ENCODE measurements around the gene SEMA6D. TPM values are rescaled to one million over a fixed set of nuclear protein-coding genes. Genes with fewer than 3 reads are reported as not detected.

The SEMA6D gene
- total and polyA plus RNA-seq, 2 donors (not counting 3 experiments of a cell fraction or from before 2014, with no cell fraction given): 16.3 to 22.5 TPM

GRCh38 chr15:47820057-47820746 is 102.9 kb downstream of the SEMA6D start:
- no peak overlapping the region for H3K9ac ChIP-seq (replicated peaks; ENCODE audit: extremely low read depth, insufficient read depth, low read length)
- H3K4me3 ChIP-seq (replicated peaks in 1 of 3; ENCODE audit: insufficient read depth in 1 of 3, low read depth in 1 of 3, low read length in 3 of 3): no peak overlapping the region
- no peak overlapping the region for H3K27ac ChIP-seq (ENCODE audit: insufficient read depth, low read depth, low read length)
- H3K4me2 ChIP-seq (ENCODE audit: insufficient read depth, low read length): no peak overlapping the region
- ChIA-PET POLR2A (no interaction called here), CTCF (interaction anchor here (0.6 to 1.0 kb wide), 2 partner anchors 9 to 102 kb away, joined by 3 read pairs; no protein-coding TSS in a partner anchor)
- H2AFZ ChIP-seq (ENCODE audit: low read depth, low read length): no peak overlapping the region
- TF ChIP-seq POLR2A (IDR thresholded peaks at IDR 0.05; ENCODE audit: low read depth, low read length): no peak
- intact Hi-C loops (cut with micrococcal nuclease): no loop called here
- DNase-seq (ENCODE audit: low read depth, low spot score) (no peak), FAIRE-seq (no peak)
- H3K9me1 ChIP-seq (replicated peaks; ENCODE audit: control insufficient read depth, extremely low read depth, insufficient read depth, low read length): no peaks in the 10 kb centered on the region
- H3K36me3 ChIP-seq (ENCODE audit: control insufficient read depth in 2 of 2, extremely low read depth in 1 of 2, insufficient read depth in 2 of 2, low read length in 2 of 2): no peaks in the 10 kb centered on the region
- no peaks in the 10 kb centered on the region for H4K20me1 ChIP-seq (replicated peaks; ENCODE audit: control insufficient read depth, extremely low read depth, insufficient read depth, low read length)
- dilution Hi-C loops (cut with MboI; ENCODE audit: extremely low pct_ligation_motif_present, low sequenced_read_pairs): no loop called here
- H3K79me2 ChIP-seq (ENCODE audit: control insufficient read depth, insufficient read depth, low read length): no peaks in the 10 kb centered on the region
- no TSS peak for BruUV-seq (replicated peaks)
- H3K27me3 ChIP-seq (ENCODE audit: control insufficient read depth in 2 of 2, insufficient read depth in 2 of 2, low read length in 2 of 2): peaks cover 5 to 10% of the 10 kb centered on the region in 2 experiments
- H3K4me1 ChIP-seq (ENCODE audit: control insufficient read depth, extremely low read depth, insufficient read depth, low read length): no peaks in the 10 kb centered on the region
- no peaks in the 10 kb centered on the region for H3K9me3 ChIP-seq (replicated peaks; ENCODE audit: control insufficient read depth, insufficient read depth, low read length)

- Histone ChIP-seq H2AFZ (ENCODE audit: low read depth, low read length) (no peak overlapping the region), H3K27ac (ENCODE audit: insufficient read depth, low read depth, low read length) (no peak overlapping the region), H3K4me2 (ENCODE audit: insufficient read depth, low read length) (no peak overlapping the region), H3K4me3 (replicated peaks in 1 of 3; ENCODE audit: insufficient read depth in 1 of 3, low read depth in 1 of 3, low read length in 3 of 3) (no peak overlapping the region), H3K36me3 (ENCODE audit: control insufficient read depth in 2 of 2, extremely low read depth in 1 of 2, insufficient read depth in 2 of 2, low read length in 2 of 2) (no peaks in the 10 kb centered on the region), H3K9ac (replicated peaks; ENCODE audit: extremely low read depth, insufficient read depth, low read length) (no peak overlapping the region), H3K4me1 (ENCODE audit: control insufficient read depth, extremely low read depth, insufficient read depth, low read length) (no peaks in the 10 kb centered on the region), H3K79me2 (ENCODE audit: control insufficient read depth, insufficient read depth, low read length) (no peaks in the 10 kb centered on the region), H3K27me3 (ENCODE audit: control insufficient read depth in 2 of 2, insufficient read depth in 2 of 2, low read length in 2 of 2) (peaks cover 5 to 9% of the 10 kb centered on the region in 2 experiments), H4K20me1 (replicated peaks; ENCODE audit: control insufficient read depth, extremely low read depth, insufficient read depth, low read length) (no peaks in the 10 kb centered on the region), H3K9me1 (replicated peaks; ENCODE audit: control insufficient read depth, extremely low read depth, insufficient read depth, low read length) (no peaks in the 10 kb centered on the region), H3K9me3 (replicated peaks; ENCODE audit: control insufficient read depth, insufficient read depth, low read length) (no peaks in the 10 kb centered on the region)
- FAIRE-seq (no peak), DNase-seq (ENCODE audit: low read depth, low spot score) (peak; percentile 50)
- intact Hi-C loops (cut with micrococcal nuclease) (no loop called here), dilution Hi-C loops (cut with MboI; ENCODE audit: extremely low pct_ligation_motif_present, low sequenced_read_pairs) (no loop called here)
- ChIA-PET POLR2A (no interaction called here), CTCF (interaction anchor here (0.6 to 1.5 kb wide), 3 partner anchors 9 to 109 kb away, joined by 3 to 4 read pairs (median 3); no protein-coding TSS in a partner anchor)
- TF ChIP-seq CTCF (IDR thresholded peaks at IDR 0.05; ENCODE audit: extremely low read depth in 1 of 2, insufficient read depth in 1 of 2, low read depth in 1 of 2, low read length in 2 of 2) (no peak), EZH2 (IDR thresholded peaks at IDR 0.05; ENCODE audit: borderline replicate concordance, low read depth, low read length, severe bottlenecking) (no peak), GATA2 (IDR thresholded peaks at IDR 0.05; ENCODE audit: insufficient read depth, insufficient read length, low read depth, low read length) (no peak), POLR2AphosphoS5 (IDR thresholded peaks at IDR 0.05; ENCODE audit: insufficient read depth, low read depth, low read length) (no peak), FOS (IDR thresholded peaks at IDR 0.05; ENCODE audit: borderline replicate concordance, insufficient read depth, low read length) (no peak), JUN (IDR thresholded peaks at IDR 0.05; ENCODE audit: borderline replicate concordance, insufficient read depth, insufficient read length, low read depth) (no peak), POLR2A (IDR thresholded peaks at IDR 0.05; ENCODE audit: low read depth, low read length) (no peak), MYC (IDR thresholded peaks at IDR 0.05; ENCODE audit: low read depth, low read length) (no peak), MAX (IDR thresholded peaks at IDR 0.05; ENCODE audit: insufficient read depth, insufficient read length) (no peak)
- no TSS peak for BruUV-seq (replicated peaks)
Observed at GRCh38 chr15:47820747-47821319, 103.5 kb downstream of the SEMA6D start.

Data from endothelial cell of umbilical vein (primary cell).